Measurements from ENCODE around the gene HOXC4.

DNA sequence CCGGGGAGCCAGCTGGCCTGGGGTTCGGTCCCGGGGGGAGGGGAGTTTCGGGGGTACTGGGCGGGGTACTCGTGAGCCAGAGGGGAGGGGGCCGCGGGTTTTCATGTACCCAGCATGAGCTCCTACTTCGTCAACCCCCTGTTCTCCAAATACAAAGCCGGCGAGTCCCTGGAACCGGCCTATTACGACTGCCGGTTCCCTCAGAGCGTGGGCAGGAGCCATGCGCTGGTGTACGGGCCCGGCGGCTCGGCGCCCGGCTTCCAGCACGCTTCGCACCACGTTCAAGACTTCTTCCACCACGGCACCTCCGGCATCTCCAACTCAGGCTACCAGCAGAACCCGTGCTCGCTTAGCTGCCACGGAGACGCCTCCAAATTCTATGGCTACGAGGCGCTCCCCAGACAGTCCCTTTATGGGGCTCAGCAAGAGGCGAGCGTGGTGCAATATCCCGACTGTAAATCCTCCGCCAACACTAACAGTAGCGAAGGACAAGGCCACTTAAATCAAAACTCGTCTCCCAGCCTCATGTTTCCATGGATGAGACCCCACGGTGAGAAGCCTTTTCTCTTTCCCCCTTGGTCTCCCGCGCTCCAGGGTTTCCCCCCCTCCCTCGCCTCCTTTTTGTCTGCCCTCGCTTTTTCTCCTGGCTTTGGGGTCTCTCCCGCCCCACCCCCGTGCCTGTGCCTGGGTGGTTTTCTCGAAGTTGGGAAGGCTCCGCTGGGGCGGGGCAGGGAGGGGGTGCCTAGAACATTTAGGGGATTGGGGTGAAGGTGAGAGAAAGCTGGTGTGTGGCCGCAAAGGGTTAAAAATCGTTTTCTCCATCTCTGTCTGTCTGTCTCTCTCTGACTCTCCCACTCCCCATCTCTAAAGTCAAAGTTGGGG lies 44.2 kb upstream of the HOXC4 start:
- TF ChIP-seq, protein P1, sequence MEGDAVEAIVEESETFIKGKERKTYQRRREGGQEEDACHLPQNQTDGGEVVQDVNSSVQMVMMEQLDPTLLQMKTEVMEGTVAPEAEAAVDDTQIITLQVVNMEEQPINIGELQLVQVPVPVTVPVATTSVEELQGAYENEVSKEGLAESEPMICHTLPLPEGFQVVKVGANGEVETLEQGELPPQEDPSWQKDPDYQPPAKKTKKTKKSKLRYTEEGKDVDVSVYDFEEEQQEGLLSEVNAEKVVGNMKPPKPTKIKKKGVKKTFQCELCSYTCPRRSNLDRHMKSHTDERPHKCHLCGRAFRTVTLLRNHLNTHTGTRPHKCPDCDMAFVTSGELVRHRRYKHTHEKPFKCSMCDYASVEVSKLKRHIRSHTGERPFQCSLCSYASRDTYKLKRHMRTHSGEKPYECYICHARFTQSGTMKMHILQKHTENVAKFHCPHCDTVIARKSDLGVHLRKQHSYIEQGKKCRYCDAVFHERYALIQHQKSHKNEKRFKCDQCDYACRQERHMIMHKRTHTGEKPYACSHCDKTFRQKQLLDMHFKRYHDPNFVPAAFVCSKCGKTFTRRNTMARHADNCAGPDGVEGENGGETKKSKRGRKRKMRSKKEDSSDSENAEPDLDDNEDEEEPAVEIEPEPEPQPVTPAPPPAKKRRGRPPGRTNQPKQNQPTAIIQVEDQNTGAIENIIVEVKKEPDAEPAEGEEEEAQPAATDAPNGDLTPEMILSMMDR (conservative IDR thresholded peaks at IDR 0.05) = peak; percentile 16; the same call in 1 of the 2 replicates
- TF ChIP-seq ZFX (IDR thresholded peaks at IDR 0.05) = no peak
